Measurements from ENCODE around the gene GRN. TPM values are rescaled to one million over a fixed set of nuclear protein-coding genes. Genes with fewer than 3 reads are reported as not detected.

GRN gene
- total and polyA plus RNA-seq, 11 donors, result 44.6 to 451 (median 185) TPM

DNA sequence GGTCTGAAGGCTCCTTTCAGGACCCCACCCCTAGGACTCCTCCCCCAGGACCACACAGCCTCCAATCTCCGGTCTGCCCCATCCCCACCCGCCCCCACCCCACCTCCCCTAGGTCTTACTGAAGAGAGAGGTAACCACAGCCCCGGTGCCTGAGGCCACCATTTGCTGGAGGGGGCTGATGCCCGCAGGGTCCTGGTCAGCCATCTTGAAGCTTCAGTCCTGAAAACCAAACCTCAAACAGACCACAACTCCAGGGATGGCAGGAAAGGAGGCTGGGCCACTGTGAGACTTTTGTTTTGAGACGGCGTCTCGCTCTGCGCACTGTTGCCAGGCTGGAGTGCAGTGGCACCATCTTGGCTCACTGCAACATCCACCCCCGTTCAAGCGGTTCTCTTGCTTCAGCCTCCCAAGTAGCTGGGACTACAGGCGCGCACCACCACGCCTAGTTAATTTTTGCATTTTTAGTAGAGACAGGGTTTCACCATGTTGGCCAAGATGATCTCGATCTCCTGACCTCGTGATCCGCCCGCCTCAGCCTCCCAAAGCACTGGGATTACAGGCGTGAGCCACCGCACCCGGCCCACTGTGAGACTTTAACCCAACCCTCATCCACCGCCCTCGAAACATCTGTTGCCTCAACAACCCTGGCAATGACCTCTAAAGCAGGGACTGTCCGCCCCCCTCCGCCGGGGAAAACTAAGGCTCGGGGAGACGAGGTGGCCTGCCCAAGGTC is 21.6 kb upstream of the GRN start:
- Histone ChIP-seq H3K36me3 (peaks cover 0 to 37% (median 31%) of the 10 kb centered on the region in 9 donors), H3K4me1 (peaks cover 5 to 38% (median 22%) of the 10 kb centered on the region in 12 donors), H3K27me3 (no peaks in the 10 kb centered on the region), H3K9me3 (no peaks in the 10 kb centered on the region), H3K4me3 (peak overlapping the region; percentile 82 to 99 (median 94)), H3K27ac (peak overlapping the region in 3 of 12 donors; percentile 92 to 98 (median 95))
- no peak for DNase-seq
- WGBS, 4 donors, result 60 to 65% (median 63%) methylated on average over 26 to 27 of the region's 27 CpGs
- intact Hi-C loops (cut with DNase I), result loop anchor here in 3 of 10 donors (2.0 kb wide), 2 partner anchors 105 to 107 kb away; partner anchors contain the start of gene UBTF (in 2 of the 3)
- no peak for ATAC-seq
- TF ChIP-seq, protein P1, sequence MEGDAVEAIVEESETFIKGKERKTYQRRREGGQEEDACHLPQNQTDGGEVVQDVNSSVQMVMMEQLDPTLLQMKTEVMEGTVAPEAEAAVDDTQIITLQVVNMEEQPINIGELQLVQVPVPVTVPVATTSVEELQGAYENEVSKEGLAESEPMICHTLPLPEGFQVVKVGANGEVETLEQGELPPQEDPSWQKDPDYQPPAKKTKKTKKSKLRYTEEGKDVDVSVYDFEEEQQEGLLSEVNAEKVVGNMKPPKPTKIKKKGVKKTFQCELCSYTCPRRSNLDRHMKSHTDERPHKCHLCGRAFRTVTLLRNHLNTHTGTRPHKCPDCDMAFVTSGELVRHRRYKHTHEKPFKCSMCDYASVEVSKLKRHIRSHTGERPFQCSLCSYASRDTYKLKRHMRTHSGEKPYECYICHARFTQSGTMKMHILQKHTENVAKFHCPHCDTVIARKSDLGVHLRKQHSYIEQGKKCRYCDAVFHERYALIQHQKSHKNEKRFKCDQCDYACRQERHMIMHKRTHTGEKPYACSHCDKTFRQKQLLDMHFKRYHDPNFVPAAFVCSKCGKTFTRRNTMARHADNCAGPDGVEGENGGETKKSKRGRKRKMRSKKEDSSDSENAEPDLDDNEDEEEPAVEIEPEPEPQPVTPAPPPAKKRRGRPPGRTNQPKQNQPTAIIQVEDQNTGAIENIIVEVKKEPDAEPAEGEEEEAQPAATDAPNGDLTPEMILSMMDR (IDR thresholded peaks at IDR 0.05), result no peak
- no peak for TF ChIP-seq POLR2A (IDR thresholded peaks at IDR 0.05)

DNA sequence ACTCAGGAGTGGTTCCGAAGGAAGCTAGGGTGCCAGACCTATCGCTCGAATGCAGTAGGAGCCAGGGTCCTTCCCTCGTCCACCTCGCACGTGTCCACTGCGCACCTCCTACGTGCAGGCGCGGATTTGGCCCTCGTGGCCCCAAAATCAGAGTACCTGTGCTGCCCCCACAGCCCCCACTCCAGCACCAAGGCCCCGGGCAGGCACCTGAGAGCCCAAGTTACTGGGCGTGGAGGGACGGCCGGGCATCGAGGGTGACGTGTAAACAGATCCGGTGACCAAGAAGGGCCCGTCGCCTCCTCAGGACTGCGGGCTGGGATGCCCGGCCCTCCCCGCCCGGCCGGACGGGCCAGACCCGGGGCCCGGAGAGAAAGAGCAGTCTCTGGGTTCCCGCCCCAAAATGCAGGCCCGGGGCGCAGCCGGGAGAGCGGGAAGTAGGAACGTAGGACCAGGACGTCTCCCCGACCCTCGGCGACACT is 21.0 kb upstream of the GRN start:
- intact Hi-C loops (cut with DNase I), result loop anchor here in 3 of 10 donors (2.0 kb wide), 2 partner anchors 105 to 107 kb away; partner anchors contain the start of gene UBTF (in 2 of the 3)
- ATAC-seq (peak in 1 of 4 donors; percentile 3), DNase-seq (no peak)
- peak overlapping the region; percentile 82 to 99 (median 94) for H3K4me3 ChIP-seq
- 0 to 2% (median 1%) methylated on average over 7 to 38 of the region's 38 CpGs for WGBS, 4 donors
- H3K27ac ChIP-seq, result peak overlapping the region in 11 of 12 donors; percentile 72 to 98 (median 95)
- H3K36me3 ChIP-seq, result peaks cover 0 to 35% (median 31%) of the 10 kb centered on the region in 9 donors
- TF ChIP-seq, protein P1 (IDR thresholded peaks at IDR 0.05), result no peak
- no peak for TF ChIP-seq POLR2A (IDR thresholded peaks at IDR 0.05)
- H3K9me3 ChIP-seq, result no peaks in the 10 kb centered on the region
- H3K4me1 ChIP-seq, result peaks cover 5 to 38% (median 22%) of the 10 kb centered on the region in 12 donors
- no peaks in the 10 kb centered on the region for H3K27me3 ChIP-seq

DNA sequence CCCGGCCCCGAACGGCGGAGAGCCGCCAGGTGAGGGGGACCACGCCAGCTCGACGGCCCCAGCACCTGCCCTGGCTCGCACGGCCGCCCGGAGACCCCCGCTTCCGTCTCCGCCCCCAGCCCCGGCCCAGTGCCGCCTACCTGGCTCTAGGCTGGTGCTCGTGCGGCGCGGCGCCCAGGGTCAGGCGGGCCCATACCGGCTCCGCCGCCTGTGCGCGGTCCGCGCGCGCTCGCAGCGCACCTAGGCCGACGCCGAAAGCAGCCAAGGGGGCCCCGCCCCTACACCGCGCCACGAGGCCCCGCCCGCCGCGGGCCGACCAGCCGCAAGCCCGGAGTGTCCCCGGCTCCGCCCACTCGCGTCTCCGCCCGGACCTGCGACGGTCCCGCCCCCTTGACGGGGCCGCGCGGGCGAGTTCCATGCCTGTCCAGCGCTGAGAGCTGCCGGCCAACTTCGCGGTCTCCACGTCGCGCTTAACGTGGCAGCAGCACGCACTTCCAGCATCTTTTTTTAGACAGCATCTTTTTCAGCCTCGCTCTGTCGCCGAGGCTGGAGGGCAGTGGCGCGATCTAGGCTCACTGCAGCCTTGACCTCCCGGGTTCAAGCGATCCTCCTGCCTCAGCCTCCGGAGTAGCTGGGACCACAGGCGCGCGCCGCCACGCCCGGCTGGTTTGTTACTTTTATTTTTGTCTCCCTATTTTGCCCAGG is 20.4 kb upstream of the GRN start, which contains the start of gene SLC25A39:
TSS of gene SLC25A39 (minus strand) at position 253 of the 705 bp plus-strand sequence. CDS start 1,261 bp downstream, outside the sequence.
- Histone ChIP-seq H3K4me1 (peaks cover 5 to 38% (median 22%) of the 10 kb centered on the region in 12 donors), H3K27ac (peak within 1 kb of the TSS; percentile 58 to 98 (median 95)), H3K36me3 (peaks cover 0 to 29% (median 28%) of the 10 kb centered on the region in 9 donors), H3K9me3 (no peaks in the 10 kb centered on the region), H3K27me3 (no peaks in the 10 kb centered on the region), H3K4me3 (peak within 1 kb of the TSS; percentile 82 to 99 (median 94))
- peak; percentile 95 to 99 (median 97) for DNase-seq
- WGBS, 4 donors, result 0 to 1% (median 0%) methylated on average over 37 to 85 of the region's 85 CpGs
- intact Hi-C loops (cut with DNase I), result loop anchor here in 6 of 10 donors (1.0 to 5.0 kb wide), 5 partner anchors 102 to 112 kb away; partner anchors contain the start of gene UBTF (in 2 of the 6)
- ATAC-seq, result peak; percentile 86 to 92 (median 90)
- TF ChIP-seq POLR2A (IDR thresholded peaks at IDR 0.05), result peak in 1 of 2 donors; percentile 81
- TF ChIP-seq, protein P1 (IDR thresholded peaks at IDR 0.05), result no peak
